GM10847 (cell line): Measurements from ENCODE around the gene TOM1.

Experiments used
- POLR2A ChIP-seq: IDR thresholded peaks from 2 replicates; pipeline ENCODE4 v1.6.1; 2011; ENCODE audit not compliant: insufficient read length; ENCODE audit errors: extremely low read depth

Gene TOM1

GRCh38 chr22:35363566-35364086 lies 63.9 kb downstream of the TOM1 start:
- TF ChIP-seq POLR2A = no peak

GRCh38 chr22:35367331-35367886 lies 67.7 kb downstream of the TOM1 start:
- TF ChIP-seq POLR2A = no peak

GRCh38 chr22:35368386-35368785 lies 68.7 kb downstream of the TOM1 start:
- no peak for TF ChIP-seq POLR2A

- TF ChIP-seq POLR2A = no peak
These were observed 70.3 kb downstream of the TOM1 start for GRCh38 chr22:35369996-35370395.

DNA sequence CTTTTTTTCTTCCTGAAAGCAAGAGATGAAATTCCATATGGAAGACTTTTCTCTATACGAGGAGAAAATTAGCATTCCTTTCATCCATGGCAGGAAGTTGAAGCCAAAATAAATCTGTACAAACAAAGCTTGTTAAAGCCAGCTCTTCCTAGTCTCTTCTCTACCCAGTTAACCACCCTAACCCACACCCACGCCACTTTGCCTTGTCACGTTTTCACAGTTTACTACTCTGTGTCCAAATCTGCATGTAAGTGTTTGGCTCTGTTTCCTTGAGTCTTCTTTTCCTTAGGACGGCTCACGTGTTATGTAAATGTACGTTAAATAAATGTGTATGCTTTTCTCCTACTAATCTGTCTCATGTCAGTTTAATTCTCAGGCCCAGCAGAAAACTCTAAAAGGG lies 74.1 kb downstream of the TOM1 start:
- no peak for TF ChIP-seq POLR2A

DNA sequence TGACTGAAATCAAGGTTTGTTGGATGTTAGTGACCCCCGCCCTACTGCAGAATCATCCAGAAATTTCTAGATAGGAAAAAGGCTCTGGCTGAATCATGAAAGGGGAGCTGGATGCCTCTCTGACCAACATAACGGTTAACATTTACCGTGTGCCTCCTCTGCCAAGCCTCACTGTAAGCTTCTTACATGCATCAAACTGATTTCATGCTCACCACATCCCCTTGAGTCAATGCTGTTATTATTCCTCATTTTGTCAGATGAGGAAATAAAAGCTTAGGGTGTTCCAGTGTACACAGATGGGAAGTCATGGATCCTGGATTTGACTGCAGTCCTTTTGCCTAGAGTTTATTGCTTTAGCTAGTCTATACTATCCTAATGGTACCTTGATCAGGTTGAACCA lies 75.3 kb downstream of the TOM1 start:
- no peak for TF ChIP-seq POLR2A

DNA sequence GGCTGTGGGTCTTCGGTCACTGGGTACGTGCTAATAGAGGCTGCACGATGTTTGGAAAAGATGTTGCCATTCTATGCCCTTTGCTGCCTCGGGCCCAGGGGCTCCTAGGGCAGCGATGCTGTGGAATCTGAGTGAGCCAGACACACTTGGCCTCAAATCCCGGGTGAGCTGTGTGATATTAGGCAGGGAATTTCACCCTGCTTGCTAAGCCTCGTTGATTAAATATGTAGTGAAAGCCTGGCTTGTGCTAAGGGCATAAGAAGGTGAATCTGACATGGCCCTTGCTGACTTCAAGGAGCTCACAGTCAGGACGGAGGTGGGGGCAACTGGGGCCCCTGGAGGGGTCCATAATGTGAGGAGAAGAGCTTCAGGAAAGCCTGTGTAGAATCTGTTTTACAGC lies 75.8 kb downstream of the TOM1 start:
- no peak for TF ChIP-seq POLR2A

- no peak for TF ChIP-seq POLR2A
These were observed 77.2 kb downstream of the TOM1 start for GRCh38 chr22:35376728-35377472.

GRCh38 chr22:35377735-35378134 lies 78.0 kb downstream of the TOM1 start:
- TF ChIP-seq POLR2A = no peak

DNA sequence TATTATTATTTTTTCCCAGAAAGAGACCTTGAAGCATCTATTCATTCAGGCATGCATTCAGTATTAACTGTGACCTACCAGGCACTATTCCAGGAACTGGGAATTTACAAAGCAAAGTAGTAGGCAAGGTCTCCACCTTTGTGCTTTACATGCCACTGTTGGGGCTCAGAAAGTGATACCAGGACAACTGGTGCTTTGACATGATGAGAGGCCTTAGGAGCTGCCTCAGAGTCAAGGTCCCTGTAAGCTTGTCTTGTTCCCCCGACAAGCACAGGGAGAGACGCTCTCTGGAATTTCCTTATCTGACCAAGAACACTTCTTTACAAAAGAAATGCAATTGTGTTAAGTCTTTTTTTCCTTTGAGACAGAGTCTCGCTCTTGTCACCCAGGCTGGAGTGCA lies 78.9 kb downstream of the TOM1 start:
- no peak for TF ChIP-seq POLR2A

- no peak for TF ChIP-seq POLR2A
These were observed 79.7 kb downstream of the TOM1 start for GRCh38 chr22:35379146-35379993.

DNA sequence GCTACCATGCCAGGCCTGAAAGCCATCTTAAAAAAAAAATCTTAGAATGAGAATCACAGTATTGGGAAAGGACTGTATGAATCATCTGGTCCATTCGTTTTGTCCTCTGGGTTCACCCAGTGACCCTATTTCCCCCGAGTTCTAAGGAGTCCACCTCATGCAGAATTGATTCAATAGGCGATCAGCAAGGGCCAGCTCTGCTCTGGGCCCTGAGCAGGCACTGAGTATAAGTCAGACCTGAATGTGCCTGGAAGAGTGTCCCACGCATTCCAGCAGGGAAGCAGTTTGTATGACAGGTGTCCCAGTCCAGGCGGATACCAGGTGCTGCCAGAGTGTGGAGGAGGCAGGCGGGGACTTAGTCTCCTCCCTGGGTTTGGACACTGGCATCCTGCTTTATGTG lies 80.3 kb downstream of the TOM1 start:
- TF ChIP-seq POLR2A = no peak

DNA sequence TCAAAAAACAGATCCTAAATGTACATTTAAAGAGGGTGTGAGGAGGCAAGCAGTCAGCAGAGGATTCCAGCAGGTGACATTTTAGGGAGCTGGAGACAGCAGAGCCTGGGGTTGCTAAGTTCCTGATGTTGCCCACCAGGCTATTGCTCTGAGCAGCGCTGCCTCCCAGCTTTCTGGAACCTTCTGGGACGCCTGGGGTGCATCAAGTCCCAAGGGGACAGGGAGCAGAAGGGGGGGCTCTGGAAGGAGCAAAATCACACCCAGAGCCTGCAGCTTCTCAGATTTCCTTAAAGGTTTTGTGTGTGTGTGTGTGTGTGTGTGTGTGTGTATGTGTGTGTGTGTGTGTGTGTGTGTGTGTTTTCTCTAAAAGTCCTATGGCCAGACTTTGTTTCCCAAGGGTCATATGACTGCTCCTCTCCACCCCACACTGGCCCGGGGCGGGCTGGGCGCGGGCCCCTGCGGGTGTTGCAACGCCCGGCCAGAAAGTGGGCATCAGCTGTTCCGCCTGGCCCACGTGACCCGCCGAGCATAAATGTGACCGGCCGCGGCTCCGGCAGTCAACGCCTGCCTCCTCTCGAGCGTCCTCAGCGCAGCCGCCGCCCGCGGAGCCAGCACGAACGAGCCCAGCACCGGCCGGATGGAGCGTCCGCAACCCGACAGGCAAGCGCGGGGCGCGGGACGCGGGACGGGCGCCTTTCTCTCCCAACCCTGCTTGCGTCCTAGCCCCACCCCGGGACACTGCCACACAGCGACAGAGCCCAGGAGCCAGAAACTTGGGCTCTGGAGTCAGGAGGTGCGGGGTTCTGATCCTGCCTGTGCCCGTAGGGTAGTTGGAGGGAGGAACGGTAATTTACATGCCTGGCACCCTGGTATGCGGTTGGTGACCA lies 81.1 kb downstream of the TOM1 start, which contains the start of gene HMOX1:
TSS of gene HMOX1 (plus strand) at position 560 of the 887 bp plus-strand sequence. CDS start at position 638, 78 bp downstream.
- TF ChIP-seq POLR2A = peak; percentile 81

DNA sequence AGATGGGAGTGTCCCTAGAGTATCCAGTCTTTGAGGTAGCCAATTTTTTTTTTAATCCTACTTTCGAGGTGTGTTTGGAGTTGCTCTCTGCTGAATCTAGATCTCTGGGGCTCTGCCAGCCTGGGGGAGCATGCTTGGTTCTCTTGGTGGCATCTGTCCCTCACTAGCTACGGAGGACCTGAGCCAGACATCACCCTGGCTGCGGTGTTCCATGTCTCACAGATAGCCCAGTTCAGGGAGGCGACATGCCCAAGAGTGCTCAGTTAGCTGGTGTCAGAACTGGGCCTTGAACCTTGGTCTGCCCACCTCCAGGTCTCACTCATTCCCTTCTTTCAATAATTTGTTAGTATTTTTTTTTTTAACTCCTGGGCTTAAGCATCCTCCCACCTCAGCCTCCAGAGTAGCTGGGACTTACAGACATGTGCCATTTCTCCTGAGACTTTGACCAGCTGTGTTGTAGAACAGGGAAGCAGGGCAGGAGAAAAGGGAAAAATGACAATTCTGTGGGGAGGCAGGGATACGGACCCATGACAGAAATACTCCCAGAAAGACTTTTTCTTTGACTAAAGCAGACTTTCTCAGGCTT lies 81.8 kb downstream of the TOM1 start:
- TF ChIP-seq POLR2A = no peak

DNA sequence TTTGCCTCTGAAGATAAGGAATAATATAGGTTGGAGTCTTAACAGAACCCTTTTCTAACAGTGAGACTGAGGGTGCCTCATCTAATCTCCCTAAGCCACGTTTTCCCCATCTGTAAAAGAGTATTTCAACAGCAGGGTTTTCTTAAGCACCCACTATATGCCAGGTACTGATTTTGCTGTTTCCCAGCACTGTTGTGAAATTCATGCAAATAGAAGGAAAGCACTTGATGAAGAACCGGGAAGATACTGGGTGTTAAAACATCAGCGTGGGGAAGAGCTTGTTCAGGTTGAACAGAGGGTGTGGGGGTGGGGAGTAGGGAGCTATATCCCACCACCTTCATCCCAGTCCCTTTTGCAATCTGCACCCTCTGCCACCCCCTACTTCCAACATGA lies 84.0 kb downstream of the TOM1 start:
- TF ChIP-seq POLR2A = no peak

- no peak for TF ChIP-seq POLR2A
These were observed 84.8 kb downstream of the TOM1 start for GRCh38 chr22:35384527-35384926.
